Astrocyte of the spinal cord (primary cell): ENCODE data around the gene HMGCS2.
"Not testable (repeated sequence)": the region's sequence is repeated elsewhere in the genome, so short reads cannot be mapped to it uniquely, and the experiment has no call there.

Source experiments
- DNase-seq: peaks from one replicate; pipeline ENCODE4 v3.0.0; 2011; ENCODE audit warnings: low read depth, low spot score
- H3K4me3 ChIP-seq: 2 replicates; pipeline ENCODE4 v1.5.1; 2011; ENCODE audit warnings: low read depth, mild to moderate bottlenecking, low read length, moderate library complexity
- CTCF ChIP-seq: IDR thresholded peaks from 2 replicates; pipeline ENCODE4 v1.5.1; 2012; ENCODE audit warnings: low read depth, mild to moderate bottlenecking, low read length, inconsistent platforms
- in situ Hi-C: cut with HindIII; loops from 2 replicates; pipeline ENCODE4 v1.10.0; 2017; ENCODE audit warnings: low sequenced_read_pairs

HMGCS2 gene

GRCh38 chr1:119711804-119712341 lies 56.8 kb downstream of the HMGCS2 start, which contains the start of gene PHGDH:
PHGDH (plus strand) TSS chr1:119711934; CDS start chr1:119712023, 89 bp downstream.
- H3K4me3 ChIP-seq = peak within 1 kb of the TSS; percentile 95
- peak; percentile 90 for DNase-seq
- in situ Hi-C loops = no loop called here
- TF ChIP-seq CTCF = no peak

GRCh38 chr1:119711356-119711803 lies 57.3 kb downstream of the HMGCS2 start:
- in situ Hi-C loops, DNase-seq: not testable (repeated sequence)
- peak overlapping the region; percentile 95 for H3K4me3 ChIP-seq

GRCh38 chr1:119706599-119706998 lies 62.1 kb downstream of the HMGCS2 start:
- in situ Hi-C loops, DNase-seq, H3K4me3 ChIP-seq: not testable (repeated sequence)

GRCh38 chr1:119703666-119704450 lies 64.8 kb downstream of the HMGCS2 start:
- no peak for TF ChIP-seq CTCF
- no peak overlapping the region for H3K4me3 ChIP-seq
- DNase-seq = no peak
- in situ Hi-C loops = no loop called here

GRCh38 chr1:119702384-119702783 lies 66.3 kb downstream of the HMGCS2 start:
- no peak for TF ChIP-seq CTCF
- in situ Hi-C loops = no loop called here
- H3K4me3 ChIP-seq = no peak overlapping the region
- peak; percentile 45 for DNase-seq

- no peak for DNase-seq
- TF ChIP-seq CTCF = no peak
Measured at GRCh38 chr1:119701659-119702058, 67.0 kb downstream of the HMGCS2 start.

GRCh38 chr1:119700326-119700725 lies 68.4 kb downstream of the HMGCS2 start:
- H3K4me3 ChIP-seq = no peak overlapping the region
- no peak for DNase-seq
- TF ChIP-seq CTCF = no peak
- in situ Hi-C loops = no loop called here

More at GRCh38 chr1:119701659-119702058, 67.0 kb downstream of the HMGCS2 start:
- no peak overlapping the region for H3K4me3 ChIP-seq
- in situ Hi-C loops = no loop called here
